ENCODE results near the gene TBCB.
"Not testable (repeated sequence)": the region's sequence is repeated elsewhere in the genome, so short reads cannot be mapped to it uniquely, and the experiment has no call there.

TBCB gene

GRCh38 chr19:36139473-36140303 lies 24.4 kb downstream of the TBCB start, which contains the start of gene CAPNS1:
CAPNS1 (plus strand) TSS chr19:36140066; CDS start chr19:36141012, 946 bp downstream.
- DNase-seq: no peak

- DNase-seq: no peak
Observed at GRCh38 chr19:36140304-36141038, 25.2 kb downstream of the TBCB start.

GRCh38 chr19:36141039-36141927 lies 26.0 kb downstream of the TBCB start:
- no peak for DNase-seq

- no peak for DNase-seq
Observed at GRCh38 chr19:36142046-36142445, 26.8 kb downstream of the TBCB start.

- DNase-seq: no peak
Observed at GRCh38 chr19:36142496-36142895, 27.2 kb downstream of the TBCB start.

GRCh38 chr19:36144624-36145023 lies 29.4 kb downstream of the TBCB start:
- no peak for DNase-seq

- no peak for DNase-seq
Observed at GRCh38 chr19:36149673-36150406, 34.6 kb downstream of the TBCB start.

- no peak for DNase-seq
Observed at GRCh38 chr19:36150586-36150985, 35.3 kb downstream of the TBCB start.

GRCh38 chr19:36151144-36152018 lies 36.1 kb downstream of the TBCB start:
- DNase-seq: no peak

GRCh38 chr19:36152019-36152351 lies 36.7 kb downstream of the TBCB start:
- DNase-seq: no peak

- no peak for DNase-seq
Observed at GRCh38 chr19:36152352-36153091, 37.3 kb downstream of the TBCB start, which contains the start of gene COX7A1. COX7A1 (minus strand) TSS chr19:36152447; CDS start chr19:36152407, 40 bp downstream.

- no peak for DNase-seq
Observed at GRCh38 chr19:36153126-36153525, 37.9 kb downstream of the TBCB start.

- DNase-seq: no peak
Observed at GRCh38 chr19:36160821-36161596, 45.7 kb downstream of the TBCB start.

GRCh38 chr19:36163813-36164212 lies 48.5 kb downstream of the TBCB start:
- DNase-seq: no peak

GRCh38 chr19:36169084-36169760 lies 54.0 kb downstream of the TBCB start:
- no peak for DNase-seq

- DNase-seq: no peak
Observed at GRCh38 chr19:36172852-36173251, 57.6 kb downstream of the TBCB start.

GRCh38 chr19:36173846-36174245 lies 58.6 kb downstream of the TBCB start:
- DNase-seq: not testable (repeated sequence)

Data from cortex of kidney (tissue), 1 donor.